Neural progenitor cell (in vitro differentiated cells): ENCODE results near the gene SCAP.

ENCODE experiments used
- EZH2 ChIP-seq: fragments of 200-600 bp; sonication (generic); IDR thresholded peaks from 2 replicates; pipeline ENCODE4 v1.6.1; 2017; ENCODE audit warnings: antibody characterized with exemption, mild to moderate bottlenecking, moderate library complexity
- EZH2phosphoT487 ChIP-seq: fragments of 200-600 bp; sonication (generic); IDR thresholded peaks from 2 replicates; pipeline ENCODE4 v1.6.1; 2017; ENCODE audit warnings: antibody characterized with exemption
- TF ChIP-seq, protein P1 (sequence below): fragments of 200-600 bp; sonication (generic); IDR thresholded peaks from 2 replicates; pipeline ENCODE4 v1.5.1; 2017; ENCODE audit warnings: antibody characterized with exemption, mild to moderate bottlenecking

DNA sequence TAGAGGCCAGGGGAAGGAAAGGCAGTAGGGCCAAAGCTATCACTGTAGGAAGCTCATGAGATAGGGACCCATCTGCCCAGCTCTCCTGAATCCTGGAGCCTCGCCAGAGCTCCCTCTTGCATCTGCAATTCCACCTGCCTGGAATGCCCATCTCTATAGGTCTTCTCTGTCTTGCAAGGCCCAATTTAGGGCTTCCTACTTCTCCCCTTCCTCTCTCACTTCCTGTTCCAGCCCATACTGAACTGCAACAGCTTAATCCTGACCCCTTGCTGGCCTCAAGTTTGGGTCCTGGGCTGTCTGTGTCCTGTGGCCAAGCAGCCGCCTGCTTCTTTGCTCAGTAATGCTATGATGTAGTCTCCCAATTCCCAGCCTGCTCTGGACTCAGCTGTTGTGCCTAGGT is 98.6 kb downstream of the SCAP start:
- TF ChIP-seq, protein P1, sequence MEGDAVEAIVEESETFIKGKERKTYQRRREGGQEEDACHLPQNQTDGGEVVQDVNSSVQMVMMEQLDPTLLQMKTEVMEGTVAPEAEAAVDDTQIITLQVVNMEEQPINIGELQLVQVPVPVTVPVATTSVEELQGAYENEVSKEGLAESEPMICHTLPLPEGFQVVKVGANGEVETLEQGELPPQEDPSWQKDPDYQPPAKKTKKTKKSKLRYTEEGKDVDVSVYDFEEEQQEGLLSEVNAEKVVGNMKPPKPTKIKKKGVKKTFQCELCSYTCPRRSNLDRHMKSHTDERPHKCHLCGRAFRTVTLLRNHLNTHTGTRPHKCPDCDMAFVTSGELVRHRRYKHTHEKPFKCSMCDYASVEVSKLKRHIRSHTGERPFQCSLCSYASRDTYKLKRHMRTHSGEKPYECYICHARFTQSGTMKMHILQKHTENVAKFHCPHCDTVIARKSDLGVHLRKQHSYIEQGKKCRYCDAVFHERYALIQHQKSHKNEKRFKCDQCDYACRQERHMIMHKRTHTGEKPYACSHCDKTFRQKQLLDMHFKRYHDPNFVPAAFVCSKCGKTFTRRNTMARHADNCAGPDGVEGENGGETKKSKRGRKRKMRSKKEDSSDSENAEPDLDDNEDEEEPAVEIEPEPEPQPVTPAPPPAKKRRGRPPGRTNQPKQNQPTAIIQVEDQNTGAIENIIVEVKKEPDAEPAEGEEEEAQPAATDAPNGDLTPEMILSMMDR: no peak
- TF ChIP-seq EZH2 (no peak), EZH2phosphoT487 (no peak)
